GM12801 (cell line): ENCODE results near the gene REXO4.

Experiments
- CTCF ChIP-seq: IDR thresholded peaks from one replicate; pipeline ENCODE4 v1.5.1; 2011; ENCODE audit warnings: control low read depth; ENCODE audit not compliant: insufficient read length; ENCODE audit errors: extremely low read depth

REXO4 gene

DNA sequence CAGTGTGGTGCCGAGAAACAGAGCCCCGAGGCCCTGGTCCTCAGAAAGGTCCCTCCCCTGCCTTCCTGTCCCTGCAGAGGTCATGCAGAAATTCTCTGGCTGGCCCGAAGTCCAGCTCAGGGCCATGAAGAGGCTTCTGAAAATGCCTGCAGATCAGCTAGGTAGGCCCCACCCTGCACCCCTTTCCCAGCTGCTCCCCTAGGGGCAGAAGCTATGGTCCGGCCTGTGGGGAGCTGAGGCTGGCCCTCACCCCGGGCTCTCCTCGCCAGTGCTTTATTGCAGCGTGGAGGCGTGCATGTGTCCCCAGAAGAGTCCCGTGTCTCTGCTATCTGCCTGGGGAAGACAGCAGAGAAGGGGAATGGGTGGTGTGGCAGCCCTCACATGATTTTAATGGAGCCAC lies 19.9 kb downstream of the REXO4 start:
- no peak for TF ChIP-seq CTCF

DNA sequence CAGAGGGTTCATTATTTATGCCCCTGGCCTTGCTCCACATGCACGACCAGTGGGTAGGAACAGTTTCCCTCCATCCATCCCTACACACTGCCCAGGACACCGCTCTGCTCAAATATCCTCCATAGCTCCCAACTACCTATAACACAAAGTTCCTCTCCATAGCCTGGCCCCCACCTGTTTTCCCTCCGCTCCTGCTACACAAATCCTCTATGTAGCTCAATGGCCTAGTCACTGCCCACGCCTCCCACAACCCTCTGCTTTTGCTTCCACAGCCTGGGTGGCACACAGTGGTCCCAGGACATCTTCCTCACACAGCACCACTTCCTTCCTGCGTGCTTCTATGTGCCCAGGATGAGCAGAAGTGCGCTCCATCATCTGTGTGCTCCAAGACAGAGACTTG lies 20.4 kb downstream of the REXO4 start:
- no peak for TF ChIP-seq CTCF

- TF ChIP-seq CTCF = no peak
These were observed 20.9 kb downstream of the REXO4 start for GRCh38 chr9:133396952-133397351.

GRCh38 chr9:133394687-133395271 lies 23.0 kb downstream of the REXO4 start:
- TF ChIP-seq CTCF = no peak

DNA sequence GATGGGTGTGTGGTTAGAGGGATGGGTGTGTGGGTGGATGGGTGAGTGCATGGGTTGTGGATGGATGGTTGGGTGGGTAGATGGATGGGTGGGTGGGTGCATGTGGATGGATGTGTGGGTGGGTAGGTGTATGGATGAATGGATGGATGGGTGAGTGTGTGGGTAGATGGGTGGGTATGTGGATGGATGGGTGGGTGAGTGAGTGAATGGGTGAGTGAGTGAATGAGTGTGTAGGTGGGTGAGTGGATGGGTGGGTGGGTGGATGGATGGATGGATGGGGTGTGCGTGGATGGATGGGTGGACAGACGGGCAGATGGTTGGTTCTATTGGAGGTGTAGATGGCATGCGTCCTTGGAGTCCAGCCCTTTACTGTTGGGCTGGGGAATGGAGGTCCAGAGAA lies 24.4 kb downstream of the REXO4 start:
- TF ChIP-seq CTCF = no peak

DNA sequence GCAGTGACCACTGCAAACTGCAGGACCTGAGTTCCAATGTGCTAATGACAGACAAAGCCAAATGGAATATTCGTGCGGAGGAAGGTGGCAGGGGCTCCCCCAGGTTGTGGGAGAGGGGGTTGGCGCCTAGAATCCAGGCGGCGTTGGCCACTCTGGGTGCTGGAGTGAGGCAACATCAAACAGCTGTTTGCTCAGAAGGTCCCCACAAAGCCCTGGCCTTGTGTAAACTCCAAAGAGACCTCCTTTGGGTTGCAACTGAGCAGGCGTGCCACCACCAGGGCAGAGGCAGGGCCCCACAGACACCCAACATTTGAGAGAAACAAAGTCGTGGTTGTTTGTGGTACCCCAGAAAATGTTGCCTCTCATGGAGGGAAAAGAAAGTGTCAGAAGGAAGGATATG lies 27.1 kb downstream of the REXO4 start:
- TF ChIP-seq CTCF = no peak

GRCh38 chr9:133389562-133389961 lies 28.2 kb downstream of the REXO4 start:
- no peak for TF ChIP-seq CTCF
